ENCODE results near the gene RAD54L2. TPM values are rescaled to one million over a fixed set of nuclear protein-coding genes. Genes with fewer than 3 reads are reported as not detected.

Gene RAD54L2
- total and polyA plus RNA-seq, 9 of the 15 experiments (the other 6 are each of a cell fraction or from before 2014, with no cell fraction given): 1.3 to 12.2 (median 5.4) TPM

DNA sequence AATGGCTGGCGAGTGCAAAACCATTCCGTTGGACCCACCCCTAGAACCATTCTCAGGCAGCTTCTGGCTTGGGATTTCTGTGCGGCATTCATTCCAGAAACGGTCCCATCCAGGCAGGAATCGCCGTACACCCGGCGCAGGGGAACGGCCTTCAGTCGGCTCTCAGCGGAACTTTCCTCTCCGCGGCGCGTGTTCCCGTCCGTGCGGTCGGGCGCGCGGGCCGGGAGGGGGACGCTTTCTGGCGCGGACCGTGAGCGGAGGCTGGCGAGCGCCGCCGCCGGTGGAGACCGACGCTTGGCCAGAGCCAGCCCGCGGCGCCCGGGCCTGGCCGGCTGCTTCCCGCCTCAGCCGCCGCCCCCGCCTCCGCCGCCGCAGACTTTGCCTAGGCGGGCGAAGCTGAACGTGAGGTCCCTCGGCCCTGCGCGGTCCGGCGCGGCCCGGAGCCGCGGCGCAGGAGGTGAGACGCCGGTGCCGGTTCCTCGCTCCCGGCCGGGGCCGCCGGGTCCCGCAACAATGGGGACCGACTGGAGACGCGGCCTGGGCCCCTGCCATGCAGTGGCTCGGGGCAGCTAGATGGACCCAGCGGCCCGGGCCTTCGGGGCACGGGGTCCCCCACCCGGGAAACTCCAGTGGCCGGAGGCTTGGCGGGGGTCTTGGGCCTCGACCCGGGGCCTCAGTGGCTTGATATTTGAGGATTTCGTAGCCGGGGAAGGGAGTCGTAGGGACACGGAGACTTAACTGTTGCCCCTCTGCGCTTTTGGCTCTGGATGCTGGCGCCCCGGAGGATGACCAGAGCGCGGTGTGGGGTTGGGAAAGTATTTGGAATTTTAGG lies at the start of gene RAD54L2 (continued):
- TF ChIP-seq, protein P1, sequence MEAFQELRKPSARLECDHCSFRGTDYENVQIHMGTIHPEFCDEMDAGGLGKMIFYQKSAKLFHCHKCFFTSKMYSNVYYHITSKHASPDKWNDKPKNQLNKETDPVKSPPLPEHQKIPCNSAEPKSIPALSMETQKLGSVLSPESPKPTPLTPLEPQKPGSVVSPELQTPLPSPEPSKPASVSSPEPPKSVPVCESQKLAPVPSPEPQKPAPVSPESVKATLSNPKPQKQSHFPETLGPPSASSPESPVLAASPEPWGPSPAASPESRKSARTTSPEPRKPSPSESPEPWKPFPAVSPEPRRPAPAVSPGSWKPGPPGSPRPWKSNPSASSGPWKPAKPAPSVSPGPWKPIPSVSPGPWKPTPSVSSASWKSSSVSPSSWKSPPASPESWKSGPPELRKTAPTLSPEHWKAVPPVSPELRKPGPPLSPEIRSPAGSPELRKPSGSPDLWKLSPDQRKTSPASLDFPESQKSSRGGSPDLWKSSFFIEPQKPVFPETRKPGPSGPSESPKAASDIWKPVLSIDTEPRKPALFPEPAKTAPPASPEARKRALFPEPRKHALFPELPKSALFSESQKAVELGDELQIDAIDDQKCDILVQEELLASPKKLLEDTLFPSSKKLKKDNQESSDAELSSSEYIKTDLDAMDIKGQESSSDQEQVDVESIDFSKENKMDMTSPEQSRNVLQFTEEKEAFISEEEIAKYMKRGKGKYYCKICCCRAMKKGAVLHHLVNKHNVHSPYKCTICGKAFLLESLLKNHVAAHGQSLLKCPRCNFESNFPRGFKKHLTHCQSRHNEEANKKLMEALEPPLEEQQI (IDR thresholded peaks at IDR 0.05): 0 out of 2 replicates have a peak, but pooled peaks have one; percentile 26
- TF ChIP-seq ARID2 (IDR thresholded peaks at IDR 0.05): no peak
- TF ChIP-seq NR3C1 (CRISPR knock-in tag; IDR thresholded peaks at IDR 0.05): no peak
- no peak for TF ChIP-seq NR2C1 (IDR thresholded peaks at IDR 0.05)
- TF ChIP-seq NR2C1 (tag; IDR thresholded peaks at IDR 0.05): peak; percentile 73
- no peak for TF ChIP-seq PTTG1 (tag; IDR thresholded peaks at IDR 0.05; ENCODE audit: low read depth)
- TF ChIP-seq BHLHE40 (IDR thresholded peaks at IDR 0.05; ENCODE audit: low read length): peak; percentile 52
- no peak for TF ChIP-seq FOXK1 (CRISPR knock-in tag; IDR thresholded peaks at IDR 0.05; ENCODE audit: borderline replicate concordance)
- peak; percentile 45 to 63; a peak in 3 of 4 replicates for TF ChIP-seq NRF1 (conservative IDR thresholded peaks at IDR 0.05 in 1 of 2, IDR thresholded peaks at IDR 0.05 in 1 of 2)
- TF ChIP-seq RHOXF2B (CRISPR knock-in tag; conservative IDR thresholded peaks at IDR 0.05): no peak
- TF ChIP-seq, protein P2, sequence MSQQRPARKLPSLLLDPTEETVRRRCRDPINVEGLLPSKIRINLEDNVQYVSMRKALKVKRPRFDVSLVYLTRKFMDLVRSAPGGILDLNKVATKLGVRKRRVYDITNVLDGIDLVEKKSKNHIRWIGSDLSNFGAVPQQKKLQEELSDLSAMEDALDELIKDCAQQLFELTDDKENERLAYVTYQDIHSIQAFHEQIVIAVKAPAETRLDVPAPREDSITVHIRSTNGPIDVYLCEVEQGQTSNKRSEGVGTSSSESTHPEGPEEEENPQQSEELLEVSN (IDR thresholded peaks at IDR 0.05; ENCODE audit: borderline replicate concordance in 1 of 2, extremely low read depth in 1 of 2, insufficient read depth in 1 of 2, insufficient read length in 1 of 2, low read depth in 1 of 2, low read length in 1 of 2, poor library complexity in 1 of 2, severe bottlenecking in 1 of 2): peak; percentile 76 to 92
- no peak for TF ChIP-seq FOXA3 (CRISPR knock-in tag; conservative IDR thresholded peaks at IDR 0.05 in 1 of 2, IDR thresholded peaks at IDR 0.05 in 1 of 2)
- no peak for TF ChIP-seq ELF4 (CRISPR knock-in tag; IDR thresholded peaks at IDR 0.05)
- TF ChIP-seq ZNF778 (CRISPR knock-in tag; IDR thresholded peaks at IDR 0.05): no peak
- TF ChIP-seq, protein P3, sequence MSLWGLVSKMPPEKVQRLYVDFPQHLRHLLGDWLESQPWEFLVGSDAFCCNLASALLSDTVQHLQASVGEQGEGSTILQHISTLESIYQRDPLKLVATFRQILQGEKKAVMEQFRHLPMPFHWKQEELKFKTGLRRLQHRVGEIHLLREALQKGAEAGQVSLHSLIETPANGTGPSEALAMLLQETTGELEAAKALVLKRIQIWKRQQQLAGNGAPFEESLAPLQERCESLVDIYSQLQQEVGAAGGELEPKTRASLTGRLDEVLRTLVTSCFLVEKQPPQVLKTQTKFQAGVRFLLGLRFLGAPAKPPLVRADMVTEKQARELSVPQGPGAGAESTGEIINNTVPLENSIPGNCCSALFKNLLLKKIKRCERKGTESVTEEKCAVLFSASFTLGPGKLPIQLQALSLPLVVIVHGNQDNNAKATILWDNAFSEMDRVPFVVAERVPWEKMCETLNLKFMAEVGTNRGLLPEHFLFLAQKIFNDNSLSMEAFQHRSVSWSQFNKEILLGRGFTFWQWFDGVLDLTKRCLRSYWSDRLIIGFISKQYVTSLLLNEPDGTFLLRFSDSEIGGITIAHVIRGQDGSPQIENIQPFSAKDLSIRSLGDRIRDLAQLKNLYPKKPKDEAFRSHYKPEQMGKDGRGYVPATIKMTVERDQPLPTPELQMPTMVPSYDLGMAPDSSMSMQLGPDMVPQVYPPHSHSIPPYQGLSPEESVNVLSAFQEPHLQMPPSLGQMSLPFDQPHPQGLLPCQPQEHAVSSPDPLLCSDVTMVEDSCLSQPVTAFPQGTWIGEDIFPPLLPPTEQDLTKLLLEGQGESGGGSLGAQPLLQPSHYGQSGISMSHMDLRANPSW (CRISPR knock-in tag; IDR thresholded peaks at IDR 0.05): no peak
- TF ChIP-seq SIX5 (IDR thresholded peaks at IDR 0.05; ENCODE audit: borderline replicate concordance in 1 of 2, insufficient read depth in 1 of 2, low read depth in 1 of 2, low read length in 2 of 2): peak in 1 of 2 experiments; percentile 56; a peak in 1 of 4 replicates
- TF ChIP-seq RNF2 (IDR thresholded peaks at IDR 0.05): peak; percentile 70; the same call in 1 of the 2 replicates

All from K562 (cell line).